Measurements from ENCODE around the gene IL23R. TPM values are rescaled to one million over a fixed set of nuclear protein-coding genes. Genes with fewer than 3 reads are reported as not detected.

The IL23R gene
- total and polyA plus RNA-seq, 2 of the 8 experiments (the other 6 are each of a cell fraction or from before 2014, with no cell fraction given) = not detected

- TF ChIP-seq, protein P1, sequence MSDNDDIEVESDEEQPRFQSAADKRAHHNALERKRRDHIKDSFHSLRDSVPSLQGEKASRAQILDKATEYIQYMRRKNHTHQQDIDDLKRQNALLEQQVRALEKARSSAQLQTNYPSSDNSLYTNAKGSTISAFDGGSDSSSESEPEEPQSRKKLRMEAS (IDR thresholded peaks at IDR 0.05) = no peak
- TF ChIP-seq RNF2 (IDR thresholded peaks at IDR 0.05; ENCODE audit: borderline replicate concordance, low read depth, low read length, missing control alignments, poor library complexity, severe bottlenecking) = no peak
- no peak for TF ChIP-seq SIN3A (conservative IDR thresholded peaks at IDR 0.05 in 1 of 2, IDR thresholded peaks at IDR 0.05 in 1 of 2; ENCODE audit: low read depth in 1 of 2, low read length in 2 of 2)
- no peak for TF ChIP-seq POU5F1 (IDR thresholded peaks at IDR 0.05; ENCODE audit: low read depth, low read length)
- no peak for TF ChIP-seq CHD7 (IDR thresholded peaks at IDR 0.05; ENCODE audit: insufficient replicate concordance, low read length)
- TF ChIP-seq HDAC6 (IDR thresholded peaks at IDR 0.05; ENCODE audit: low read depth, low read length) = no peak
- no peak for TF ChIP-seq USF2 (IDR thresholded peaks at IDR 0.05; ENCODE audit: low read length)
These were observed 3.3 kb upstream of the IL23R start (continued) for GRCh38 chr1:67162954-67163353.

Measured in H1 (cell line).